Tibial nerve (tissue), 4 donors: ENCODE results near the gene KIRREL3. TPM values are rescaled to one million over a fixed set of nuclear protein-coding genes. Genes with fewer than 3 reads are reported as not detected.

Source experiments
- DNase-seq, 2 donors: peaks; one replicate each; pipeline ENCODE4 v3.0.0-alpha.2; 2019; ENCODE audit warnings: low spot score in 2 of 2
- H3K27ac ChIP-seq, 4 donors: fragments of 200-600 bp; sonication (generic) in 3 of 4; one replicate each; pipeline ENCODE4 v1.5.1; 2017 to 2019; ENCODE audit warnings: mild to moderate bottlenecking in 1 of 4
- H3K27me3 ChIP-seq, 2 donors: fragments of 200-600 bp; sonication (generic) in 1 of 2; one replicate each; pipeline versions ENCODE4 v1.5.1 to v1.6.0; 2017 to 2019
- H3K36me3 ChIP-seq, 3 donors: fragments of 200-600 bp; sonication (generic); one replicate each; pipeline ENCODE4 v1.5.1; 2018 to 2019
- H3K4me1 ChIP-seq, 4 donors: fragments of 200-600 bp; sonication (generic) in 3 of 4; one replicate each; pipeline ENCODE4 v1.5.1; 2017 to 2019
- H3K4me3 ChIP-seq, 4 donors: fragments of 200-600 bp; sonication (generic) in 3 of 4; one replicate each; pipeline ENCODE4 v1.5.1; 2017 to 2019; ENCODE audit warnings: mild to moderate bottlenecking in 1 of 4, moderate library complexity in 1 of 4
- H3K9me3 ChIP-seq, 4 donors: fragments of 200-600 bp; sonication (generic) in 3 of 4; one replicate each; pipeline ENCODE4 v1.5.1; 2017 to 2019
- CTCF ChIP-seq, 5 experiments: fragments of 200-600 bp in 3 of 5; fragments of 450-650 bp in 2 of 5; sonication (generic) in 3 of 5; IDR thresholded peaks; one replicate each; pipeline ENCODE4 v1.5.1; 2016 to 2019; ENCODE audit warnings: antibody characterized with exemption in 5 of 5, mild to moderate bottlenecking in 3 of 5, moderate library complexity in 2 of 5
- EP300 ChIP-seq, 2 donors: sonication (generic); formaldehyde crosslinking; IDR thresholded peaks; one replicate each; pipeline ENCODE4 v1.6.1; 2017; ENCODE audit warnings: antibody characterized with exemption in 2 of 2, mild to moderate bottlenecking in 1 of 2
- POLR2A ChIP-seq, 2 donors: fragments of 450-650 bp; IDR thresholded peaks; one replicate each; pipeline ENCODE4 v1.6.1; 2017; ENCODE audit warnings: antibody characterized with exemption in 2 of 2, mild to moderate bottlenecking in 2 of 2, moderate library complexity in 2 of 2
- WGBS, 2 donors: methylation state at CpG; one replicate each; pipeline ENCODE4 v1.1.5; 2018; 5-methylcytosine and 5-hydroxymethylcytosine counted together
- total RNA-seq, 4 donors: library from RNA; depleted of rRNA; stranded (reverse); fragments of >200 nt; gene quantifications; one replicate each; pipeline ENCODE4 v1.1.0, GENCODE V29; 2016

KIRREL3 gene
- total RNA-seq, 4 donors from 2014 or later = not detected

GRCh38 chr11:126925321-126926093, 75.1 kb downstream of the KIRREL3 start:
- no peak for DNase-seq
- H3K4me1 ChIP-seq = peaks cover 0 to 47% (median 4%) of the 10 kb centered on the region in 4 donors
- WGBS, 2 donors = 82 to 89% methylated on average over 10 to 11 of the region's 11 CpGs
- H3K27me3 ChIP-seq = no peaks in the 10 kb centered on the region
- no peaks in the 10 kb centered on the region for H3K9me3 ChIP-seq
- TF ChIP-seq POLR2A (IDR thresholded peaks at IDR 0.05) (no peak), CTCF (IDR thresholded peaks at IDR 0.05) (no peak), EP300 (IDR thresholded peaks at IDR 0.05) (no peak)
- no peak overlapping the region for H3K4me3 ChIP-seq
- H3K27ac ChIP-seq = no peak overlapping the region
- H3K36me3 ChIP-seq = no peaks in the 10 kb centered on the region

GRCh38 chr11:126924376-126925040, 76.1 kb downstream of the KIRREL3 start:
- no peaks in the 10 kb centered on the region for H3K9me3 ChIP-seq
- no peaks in the 10 kb centered on the region for H3K27me3 ChIP-seq
- WGBS, 2 donors = 54 to 80% methylated on average over 5 of the region's 5 CpGs
- peaks cover 0 to 37% (median 3%) of the 10 kb centered on the region in 4 donors for H3K4me1 ChIP-seq
- no peak for DNase-seq
- H3K4me3 ChIP-seq = no peak overlapping the region
- no peaks in the 10 kb centered on the region for H3K36me3 ChIP-seq
- H3K27ac ChIP-seq = no peak overlapping the region
- TF ChIP-seq POLR2A (IDR thresholded peaks at IDR 0.05) (no peak), EP300 (IDR thresholded peaks at IDR 0.05) (no peak), CTCF (IDR thresholded peaks at IDR 0.05) (no peak)

- 88 to 93% methylated on average over 4 of the region's 4 CpGs for WGBS, 2 donors
- Histone ChIP-seq H3K4me3 (no peak overlapping the region), H3K4me1 (peaks cover 0 to 7% (median 0%) of the 10 kb centered on the region in 4 donors), H3K9me3 (no peaks in the 10 kb centered on the region), H3K27ac (no peak overlapping the region), H3K27me3 (no peaks in the 10 kb centered on the region), H3K36me3 (no peaks in the 10 kb centered on the region)
- TF ChIP-seq POLR2A (IDR thresholded peaks at IDR 0.05) = no peak
- TF ChIP-seq CTCF (IDR thresholded peaks at IDR 0.05) = no peak
- TF ChIP-seq EP300 (IDR thresholded peaks at IDR 0.05) = no peak
- DNase-seq = no peak
Measured at GRCh38 chr11:126920833-126921232, 79.7 kb downstream of the KIRREL3 start.

GRCh38 chr11:126919147-126919823, 81.3 kb downstream of the KIRREL3 start:
- Histone ChIP-seq H3K9me3 (no peaks in the 10 kb centered on the region), H3K4me3 (no peak overlapping the region), H3K27me3 (no peaks in the 10 kb centered on the region), H3K27ac (no peak overlapping the region), H3K36me3 (no peaks in the 10 kb centered on the region), H3K4me1 (no peaks in the 10 kb centered on the region)
- no peak for TF ChIP-seq EP300 (IDR thresholded peaks at IDR 0.05)
- no peak for TF ChIP-seq CTCF (IDR thresholded peaks at IDR 0.05)
- TF ChIP-seq POLR2A (IDR thresholded peaks at IDR 0.05) = no peak
- no peak for DNase-seq
- WGBS, 2 donors = 88 to 90% methylated on average over 3 of the region's 3 CpGs

GRCh38 chr11:126918556-126918955, 82.0 kb downstream of the KIRREL3 start:
- Histone ChIP-seq H3K9me3 (no peaks in the 10 kb centered on the region), H3K36me3 (no peaks in the 10 kb centered on the region), H3K4me3 (no peak overlapping the region), H3K27me3 (no peaks in the 10 kb centered on the region), H3K4me1 (no peaks in the 10 kb centered on the region), H3K27ac (no peak overlapping the region)
- TF ChIP-seq POLR2A (IDR thresholded peaks at IDR 0.05) (no peak), CTCF (IDR thresholded peaks at IDR 0.05) (no peak), EP300 (IDR thresholded peaks at IDR 0.05) (no peak)
- no peak for DNase-seq
- 79 to 91% methylated on average over 1 of the region's 1 CpG for WGBS, 2 donors
